Fibroblast of lung (primary cell): ENCODE results near the gene SLC4A1.

Experiments
- CTCF ChIP-seq, 2 donors: IDR thresholded peaks in 1 of 2; conservative IDR thresholded peaks in 1 of 2; 1 replicate in 1 of 2; 2 replicates in 1 of 2; pipeline ENCODE4 v1.5.1; 2011 to 2012; ENCODE audit warnings: low read length in 2 of 2, control low read depth in 1 of 2, inconsistent platforms in 1 of 2, low read depth in 1 of 2, mild to moderate bottlenecking in 1 of 2
- EZH2 ChIP-seq: IDR thresholded peaks from 2 replicates; pipeline ENCODE4 v1.5.1; 2012; ENCODE audit warnings: low read length, control low read depth, mild to moderate bottlenecking; ENCODE audit errors: missing control alignments

GRCh38 chr17:44207319-44207718 lies 60.6 kb downstream of the SLC4A1 start:
- TF ChIP-seq EZH2: no peak
- TF ChIP-seq CTCF (conservative IDR thresholded peaks at IDR 0.05 in 1 of 2, IDR thresholded peaks at IDR 0.05 in 1 of 2; ENCODE audit: low read depth in 1 of 2, low read length in 2 of 2): no peak
